PC-3 (cell line): ENCODE results near the gene GCNT3.

Experiments
- CTCF ChIP-seq: fragments of 300-600 bp; sonication (generic); conservative IDR thresholded peaks from 2 replicates; pipeline ENCODE4 v1.5.1; 2017; ENCODE audit warnings: antibody characterized with exemption, low read depth, mild to moderate bottlenecking, low read length
- EZH2phosphoT487 ChIP-seq: fragments of 300-600 bp; sonication (generic); IDR thresholded peaks from 2 replicates; pipeline ENCODE4 v1.6.1; 2018; ENCODE audit warnings: mild to moderate bottlenecking, antibody characterized with exemption, low read length, borderline replicate concordance

GRCh38 chr15:59594991-59595390, 16.6 kb upstream of the GCNT3 start:
- TF ChIP-seq CTCF (no peak), EZH2phosphoT487 (no peak)
